HL-60/S4 treated with retinoic acid at 250 ng/mL for 4 days and 3 days (cell line): ENCODE measurements around the gene KCNQ1.

Source experiments
- in situ Hi-C: fragments of 300-500 bp; cut with MboI; formaldehyde crosslinking; loops from 2 replicates; pipeline ENCODE4 v1.7.0; 2022; ENCODE audit warnings: low sequenced_read_pairs

KCNQ1 gene

DNA sequence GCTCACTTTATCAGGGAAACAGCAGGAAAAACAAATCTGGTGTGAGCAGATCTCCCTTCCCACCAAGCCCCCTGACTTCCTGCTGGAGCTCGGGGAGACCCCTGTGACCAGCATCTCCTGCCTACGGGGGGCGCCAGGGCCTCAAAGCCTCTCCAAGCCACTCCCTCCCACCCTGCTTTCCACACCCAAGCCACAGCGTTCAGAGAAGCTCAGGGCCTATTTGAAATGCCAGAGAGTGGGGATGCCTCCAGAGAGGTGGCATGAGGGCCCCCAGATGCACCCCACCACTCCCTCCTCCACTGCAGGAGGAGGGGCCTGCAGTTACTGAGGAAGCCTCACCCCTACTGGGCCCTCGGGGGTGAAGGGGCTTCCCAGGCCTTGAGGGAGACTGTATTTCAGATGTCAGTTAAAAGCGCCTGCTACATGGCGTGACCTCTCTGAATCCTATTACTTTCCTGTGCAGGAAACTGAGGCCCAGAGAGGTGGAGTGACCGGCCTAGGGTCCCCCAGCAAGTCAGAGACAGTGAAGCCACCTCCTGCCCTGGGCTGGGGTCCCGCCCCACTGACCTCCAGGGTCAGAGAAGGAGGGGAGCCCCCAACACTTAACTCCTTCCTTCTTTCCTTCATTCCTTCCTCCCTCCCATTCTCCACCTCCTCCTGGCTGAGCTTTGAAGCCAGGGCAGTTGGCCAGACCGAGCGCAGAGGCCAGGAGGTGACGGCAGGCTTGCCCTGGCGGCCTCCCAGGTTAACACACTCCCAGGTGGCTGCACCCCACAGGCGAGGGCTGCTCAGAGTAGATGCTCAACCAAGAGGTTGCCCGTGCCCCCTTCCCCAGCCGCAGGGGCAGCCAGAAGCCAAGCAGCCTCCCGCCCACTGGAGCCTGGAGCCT, 446.8 kb downstream of the KCNQ1 start:
- in situ Hi-C loops = loop anchor here (10.0 to 25.0 kb wide), 3 partner anchors 357 to 704 kb away; no protein-coding TSS in a partner anchor

DNA sequence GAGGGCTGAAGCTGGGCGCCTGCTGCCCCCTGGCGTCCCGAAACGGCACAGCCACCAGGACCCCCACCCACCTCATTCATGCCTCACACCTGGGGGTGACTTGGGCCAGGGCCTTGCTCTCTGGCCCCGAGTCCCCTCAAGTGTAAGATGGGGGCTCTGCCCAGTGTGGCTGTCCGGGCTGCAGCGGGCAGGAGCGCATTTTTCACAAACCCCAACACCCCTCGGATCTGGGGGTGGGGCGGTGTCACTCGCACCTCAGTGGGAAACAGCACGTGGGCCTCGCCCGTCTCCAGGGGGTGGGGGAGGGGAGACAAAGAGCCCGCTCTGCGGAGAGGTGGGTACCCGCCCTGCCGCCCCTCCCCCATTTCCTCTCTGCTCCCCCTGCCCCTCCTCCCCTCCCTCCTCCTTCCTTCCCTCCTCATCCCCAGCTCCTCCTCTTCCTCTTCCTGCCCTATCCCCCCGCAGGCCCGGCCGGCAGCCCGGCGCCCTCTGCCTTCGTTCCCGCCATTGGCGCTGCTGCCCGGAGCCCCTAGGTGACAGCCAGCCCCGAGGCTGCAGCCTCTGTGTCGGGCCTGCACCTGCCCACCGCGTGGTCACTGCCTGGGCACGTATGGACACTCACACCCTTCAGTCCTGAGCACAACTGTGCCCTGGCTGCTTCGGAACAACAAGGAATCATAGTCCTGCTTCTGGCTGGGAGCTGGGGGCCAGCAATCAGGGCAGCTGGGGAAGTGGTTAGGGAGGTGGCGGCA, 447.6 kb downstream of the KCNQ1 start:
- in situ Hi-C loops = loop anchor here (10.0 to 25.0 kb wide), 3 partner anchors 358 to 705 kb away; no protein-coding TSS in a partner anchor

DNA sequence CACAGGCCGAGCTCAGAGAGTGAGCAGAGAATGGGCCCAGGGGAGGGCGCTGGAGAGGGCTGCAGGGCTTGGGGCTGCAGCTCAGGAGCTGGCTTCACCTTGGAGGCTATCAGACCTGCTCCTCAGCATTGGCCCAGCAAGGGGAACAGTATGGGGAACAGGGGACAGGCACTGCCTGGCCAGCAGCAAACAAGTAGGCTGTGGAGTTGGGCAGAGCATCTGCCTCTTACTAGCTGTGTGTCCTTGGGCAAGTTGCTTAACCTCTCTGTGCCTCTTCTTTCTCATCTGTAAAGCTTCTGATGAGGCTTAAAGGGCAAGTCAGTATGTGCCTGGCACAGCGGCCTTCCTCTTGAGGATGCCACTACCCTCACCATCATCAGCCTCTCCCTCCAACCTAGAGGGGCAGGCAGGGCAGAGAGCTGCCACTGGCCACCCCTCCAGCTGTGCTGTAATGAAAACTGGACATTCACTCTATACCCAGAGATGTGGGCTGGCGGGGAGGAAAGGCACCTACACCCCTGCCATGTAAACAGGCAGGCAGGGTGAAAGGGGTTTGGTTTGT, 448.2 kb downstream of the KCNQ1 start:
- in situ Hi-C loops = loop anchor here (10.0 to 25.0 kb wide), 3 partner anchors 358 to 706 kb away; no protein-coding TSS in a partner anchor

DNA sequence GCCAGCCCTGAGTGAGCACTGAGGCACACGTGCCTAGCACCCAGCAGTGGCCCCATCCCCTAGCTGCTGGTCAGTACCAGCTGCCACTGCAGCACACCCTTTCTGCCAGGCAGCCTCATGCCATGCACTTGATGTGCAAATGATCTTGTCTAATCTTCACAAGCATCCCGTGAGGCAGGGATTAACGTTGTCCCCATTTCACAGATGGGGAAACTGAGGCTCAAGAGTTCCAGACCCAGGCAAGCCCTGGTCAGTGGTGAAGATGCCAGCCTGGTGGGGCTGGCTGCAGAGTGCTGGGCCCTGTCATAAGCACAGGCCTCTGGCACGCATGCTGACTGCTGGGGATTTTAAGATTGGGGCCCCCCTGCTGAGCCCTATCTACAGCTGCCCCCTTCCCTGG, 449.1 kb downstream of the KCNQ1 start:
- in situ Hi-C loops = loop anchor here (10.0 to 25.0 kb wide), 3 partner anchors 359 to 707 kb away; no protein-coding TSS in a partner anchor

DNA sequence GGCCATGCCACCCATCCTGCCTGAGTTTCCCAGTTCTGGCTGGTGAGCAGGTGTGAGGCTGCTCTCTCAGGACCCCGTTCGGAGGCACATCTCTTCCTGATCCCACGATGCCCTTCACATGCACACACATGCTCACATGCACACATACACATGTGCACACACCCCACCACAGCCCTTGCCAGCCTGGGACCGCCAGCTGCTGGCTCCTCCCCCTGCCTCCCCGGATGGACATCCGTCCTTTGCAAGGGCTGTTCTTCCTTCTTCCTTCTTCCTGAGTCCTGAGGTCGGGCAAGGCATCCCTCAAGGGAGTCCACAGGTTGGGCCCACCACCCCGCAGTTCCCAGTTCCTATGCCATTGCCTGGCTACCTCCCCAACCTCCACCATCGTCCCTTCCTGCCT, 451.2 kb downstream of the KCNQ1 start:
- in situ Hi-C loops = loop anchor here (10.0 to 25.0 kb wide), 3 partner anchors 361 to 709 kb away; no protein-coding TSS in a partner anchor

DNA sequence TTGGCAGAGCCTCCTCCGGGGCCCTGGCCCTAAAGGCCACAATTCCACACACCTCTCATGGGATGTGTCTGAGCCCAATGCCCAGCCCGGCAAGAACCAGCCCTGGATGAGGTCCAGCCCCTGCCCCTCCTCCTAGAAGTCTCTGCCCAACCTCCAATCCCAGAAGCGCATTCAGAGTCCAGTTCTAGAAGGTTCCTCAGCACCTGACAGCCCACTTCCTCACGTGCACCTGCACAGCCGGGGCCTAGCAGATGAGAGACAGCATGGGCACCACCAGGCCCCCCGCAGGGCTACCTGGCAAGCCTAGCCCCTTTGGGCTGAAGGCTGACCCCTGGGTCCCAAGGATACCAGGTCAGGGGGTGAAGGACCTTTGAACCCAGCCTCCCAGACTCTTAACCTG, 452.2 kb downstream of the KCNQ1 start:
- in situ Hi-C loops = loop anchor here (10.0 to 25.0 kb wide), 3 partner anchors 362 to 710 kb away; no protein-coding TSS in a partner anchor

DNA sequence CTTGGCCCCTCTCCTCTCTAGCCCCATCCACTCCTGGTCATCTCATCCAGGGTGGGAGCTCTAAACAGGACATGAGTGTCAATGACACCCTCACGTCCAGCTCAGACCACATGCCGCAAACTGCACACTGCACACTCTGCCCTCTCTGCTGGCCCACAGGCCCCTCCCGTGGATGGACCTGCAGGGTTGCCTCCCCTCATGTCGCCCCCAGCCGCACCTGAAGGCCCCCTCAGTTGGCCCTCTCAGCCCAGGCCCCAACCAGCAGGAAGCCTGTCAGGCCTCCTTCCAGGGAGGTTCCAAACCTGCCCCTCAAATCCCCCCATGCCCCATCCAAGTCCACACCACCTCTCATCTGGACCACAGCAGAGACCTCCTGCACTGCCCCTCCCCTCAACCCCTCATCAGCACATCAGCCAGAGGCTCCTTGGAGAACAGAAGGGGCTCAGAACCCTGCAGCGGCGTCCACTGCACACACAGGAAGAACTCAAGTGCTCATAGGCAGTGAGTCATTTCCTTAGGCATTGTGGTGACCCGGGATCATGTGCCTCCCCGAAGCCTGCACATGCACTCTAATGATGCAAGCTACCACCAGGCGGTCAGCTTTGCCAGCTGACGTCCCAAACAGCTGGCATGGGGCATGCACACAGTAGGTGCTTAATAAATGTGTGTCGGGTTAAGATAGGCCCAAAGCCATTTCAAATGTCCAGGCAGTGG, 453.7 kb downstream of the KCNQ1 start:
- in situ Hi-C loops = loop anchor here (10.0 to 25.0 kb wide), 3 partner anchors 364 to 711 kb away; no protein-coding TSS in a partner anchor
